Osteocyte (in vitro differentiated cells): ENCODE data around the gene KRT80. TPM values are rescaled to one million over a fixed set of nuclear protein-coding genes. Genes with fewer than 3 reads are reported as not detected.

ENCODE experiments used
- DNase-seq: peaks from one replicate; pipeline ENCODE4 v3.0.0; 2021; ENCODE audit warnings: mixed read lengths; ENCODE audit not compliant: unreplicated experiment; ENCODE audit errors: extremely low spot score
- H3K27ac Mint-ChIP-seq: one replicate; pipeline ENCODE4 v1.8.0; 2021; ENCODE audit warnings: mild to moderate bottlenecking, mixed read lengths; ENCODE audit not compliant: unreplicated experiment
- H3K27me3 Mint-ChIP-seq: one replicate; pipeline ENCODE4 v1.8.0; 2021; ENCODE audit warnings: mixed read lengths; ENCODE audit not compliant: unreplicated experiment
- H3K36me3 Mint-ChIP-seq: one replicate; pipeline ENCODE4 v1.8.0; 2021; ENCODE audit warnings: mixed read lengths; ENCODE audit not compliant: unreplicated experiment
- H3K4me1 Mint-ChIP-seq: one replicate; pipeline ENCODE4 v1.8.0; 2021; ENCODE audit warnings: mixed read lengths; ENCODE audit not compliant: unreplicated experiment
- H3K4me3 Mint-ChIP-seq: one replicate; pipeline ENCODE4 v1.8.0; 2021; ENCODE audit warnings: mild to moderate bottlenecking, moderate library complexity, mixed read lengths; ENCODE audit not compliant: unreplicated experiment
- H3K9me3 Mint-ChIP-seq: one replicate; pipeline ENCODE4 v1.8.0; 2021; ENCODE audit warnings: mixed read lengths; ENCODE audit not compliant: unreplicated experiment
- total RNA-seq: library from RNA; stranded (reverse); gene quantifications from 2 replicates; pipeline ENCODE4 v1.2.1, GENCODE V29; 2021
- TF ChIP-seq, protein P1 (sequence below): fragments of 200-600 bp; sonication (generic); IDR thresholded peaks from 2 replicates; pipeline ENCODE4 v1.5.0; 2021; ENCODE audit warnings: antibody characterized with exemption, mild to moderate bottlenecking, moderate library complexity

Gene KRT80
- total RNA-seq, 1 donor from 2014 or later: 9.9 TPM

DNA sequence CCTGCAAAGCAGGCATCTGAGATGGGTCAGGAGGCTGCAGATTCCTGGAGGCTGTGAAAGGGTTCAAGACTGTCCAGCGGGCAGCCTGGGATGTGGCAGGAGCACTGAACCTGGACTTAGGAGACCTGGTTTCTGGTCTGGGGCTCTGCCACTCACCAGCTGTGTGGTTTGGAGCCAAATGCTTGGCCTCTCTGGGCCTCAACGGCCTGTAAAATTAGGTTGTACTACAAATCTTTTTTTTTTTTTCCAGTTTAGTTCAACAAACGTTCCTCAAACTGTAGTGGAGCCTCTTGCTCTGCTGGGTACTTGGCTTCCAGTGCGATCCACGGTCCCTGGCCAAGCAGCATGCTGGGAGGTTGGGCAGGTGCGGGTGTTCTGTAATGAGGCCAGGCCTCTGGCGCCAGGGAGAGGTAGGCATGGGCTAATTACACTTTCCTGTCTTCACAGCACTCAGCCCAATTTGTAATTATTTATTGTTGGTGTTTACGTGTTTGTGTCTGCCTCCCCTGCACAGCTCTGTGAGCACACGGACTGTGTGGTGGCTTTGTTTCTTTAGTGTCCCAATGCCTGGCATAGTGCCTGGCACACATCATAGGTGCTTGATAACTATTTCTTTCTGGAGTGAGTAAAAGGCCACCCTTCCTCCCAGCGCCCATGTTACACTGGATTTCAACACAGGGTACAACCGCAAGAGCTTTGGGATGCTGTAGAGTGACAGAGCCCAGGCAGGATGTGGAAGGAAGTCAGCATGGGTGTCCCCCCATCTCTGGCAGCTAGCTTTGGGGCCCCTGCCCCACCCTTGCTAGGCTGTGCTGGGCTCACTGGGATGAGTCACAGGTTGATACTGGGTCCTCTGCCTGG, 5.8 kb upstream of the KRT80 start:
- Mint-ChIP-seq H3K4me1 (peaks cover 60% of the 10 kb centered on the region), H3K9me3 (no peaks in the 10 kb centered on the region), H3K36me3 (no peaks in the 10 kb centered on the region), H3K4me3 (no peak overlapping the region), H3K27me3 (no peaks in the 10 kb centered on the region), H3K27ac (no peak overlapping the region)
- TF ChIP-seq, protein P1, sequence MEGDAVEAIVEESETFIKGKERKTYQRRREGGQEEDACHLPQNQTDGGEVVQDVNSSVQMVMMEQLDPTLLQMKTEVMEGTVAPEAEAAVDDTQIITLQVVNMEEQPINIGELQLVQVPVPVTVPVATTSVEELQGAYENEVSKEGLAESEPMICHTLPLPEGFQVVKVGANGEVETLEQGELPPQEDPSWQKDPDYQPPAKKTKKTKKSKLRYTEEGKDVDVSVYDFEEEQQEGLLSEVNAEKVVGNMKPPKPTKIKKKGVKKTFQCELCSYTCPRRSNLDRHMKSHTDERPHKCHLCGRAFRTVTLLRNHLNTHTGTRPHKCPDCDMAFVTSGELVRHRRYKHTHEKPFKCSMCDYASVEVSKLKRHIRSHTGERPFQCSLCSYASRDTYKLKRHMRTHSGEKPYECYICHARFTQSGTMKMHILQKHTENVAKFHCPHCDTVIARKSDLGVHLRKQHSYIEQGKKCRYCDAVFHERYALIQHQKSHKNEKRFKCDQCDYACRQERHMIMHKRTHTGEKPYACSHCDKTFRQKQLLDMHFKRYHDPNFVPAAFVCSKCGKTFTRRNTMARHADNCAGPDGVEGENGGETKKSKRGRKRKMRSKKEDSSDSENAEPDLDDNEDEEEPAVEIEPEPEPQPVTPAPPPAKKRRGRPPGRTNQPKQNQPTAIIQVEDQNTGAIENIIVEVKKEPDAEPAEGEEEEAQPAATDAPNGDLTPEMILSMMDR: no peak
- no peak for DNase-seq

DNA sequence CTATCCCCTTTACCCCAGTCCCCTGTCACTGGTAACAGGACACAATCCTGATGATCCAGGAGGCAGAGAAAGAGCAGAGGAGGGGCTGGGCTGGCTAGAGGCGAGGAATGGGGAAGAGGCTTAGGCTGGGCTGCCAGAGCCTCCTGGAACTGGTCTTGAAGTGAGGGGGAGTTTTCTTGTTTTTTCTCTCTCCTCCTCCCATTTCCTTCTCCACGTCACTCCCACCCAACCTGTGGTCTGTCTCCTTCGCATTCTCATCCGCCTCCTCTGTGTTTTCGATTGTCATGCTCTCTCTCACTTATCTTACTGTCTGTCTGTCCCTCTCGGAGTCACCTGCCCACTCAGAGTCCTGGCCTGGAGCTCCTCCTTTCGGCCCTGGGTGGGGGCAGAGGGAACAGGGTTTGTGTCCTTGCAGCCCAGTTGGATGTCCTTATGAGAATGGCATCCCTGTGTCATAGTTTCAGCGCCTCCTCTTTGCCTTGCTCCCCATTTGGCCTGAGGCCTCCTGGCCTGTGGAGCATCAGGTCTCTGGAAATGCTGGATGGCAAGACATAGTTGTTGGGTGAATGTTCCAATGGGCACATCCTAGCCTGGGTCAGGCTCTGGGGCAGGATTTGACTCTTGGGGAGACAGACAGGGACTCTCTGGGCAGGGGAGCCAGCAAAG, 3.4 kb upstream of the KRT80 start:
- H3K27ac Mint-ChIP-seq: peak overlapping the region; percentile 98
- DNase-seq: no peak

DNA sequence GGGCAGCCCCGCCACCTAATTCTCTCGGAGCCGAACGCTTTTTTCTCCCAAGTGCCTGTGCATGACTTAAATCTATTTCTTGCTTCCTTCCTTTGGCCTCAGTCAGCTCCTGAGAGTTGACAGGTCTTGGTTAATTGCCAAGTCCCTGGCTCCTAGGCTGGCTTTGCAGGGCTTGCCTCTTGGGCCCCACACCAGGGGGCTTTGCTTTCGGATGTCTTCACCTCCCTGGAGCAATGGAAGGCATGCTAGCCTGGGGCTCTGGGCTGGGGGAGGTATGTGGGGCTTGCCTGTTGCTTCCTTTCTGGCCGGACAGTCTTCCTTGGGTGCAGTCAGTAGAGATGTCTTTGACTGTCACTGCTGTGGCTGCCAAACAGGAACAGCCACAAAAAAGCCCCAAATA, 2.2 kb upstream of the KRT80 start:
- DNase-seq: no peak
- H3K9me3 Mint-ChIP-seq: no peaks in the 10 kb centered on the region
- peaks cover 70% of the 10 kb centered on the region for H3K4me1 Mint-ChIP-seq
- peak overlapping the region; percentile 26 for H3K4me3 Mint-ChIP-seq
- no peaks in the 10 kb centered on the region for H3K36me3 Mint-ChIP-seq
- H3K27ac Mint-ChIP-seq: peak overlapping the region; percentile 98
- H3K27me3 Mint-ChIP-seq: no peaks in the 10 kb centered on the region
- TF ChIP-seq, protein P1: no peak

More for the DNA sequence above, 3.4 kb upstream of the KRT80 start:
- H3K27me3 Mint-ChIP-seq: no peaks in the 10 kb centered on the region
- peaks cover 63% of the 10 kb centered on the region for H3K4me1 Mint-ChIP-seq
- no peak overlapping the region for H3K4me3 Mint-ChIP-seq
- no peaks in the 10 kb centered on the region for H3K36me3 Mint-ChIP-seq
- TF ChIP-seq, protein P1: no peak
- no peaks in the 10 kb centered on the region for H3K9me3 Mint-ChIP-seq

DNA sequence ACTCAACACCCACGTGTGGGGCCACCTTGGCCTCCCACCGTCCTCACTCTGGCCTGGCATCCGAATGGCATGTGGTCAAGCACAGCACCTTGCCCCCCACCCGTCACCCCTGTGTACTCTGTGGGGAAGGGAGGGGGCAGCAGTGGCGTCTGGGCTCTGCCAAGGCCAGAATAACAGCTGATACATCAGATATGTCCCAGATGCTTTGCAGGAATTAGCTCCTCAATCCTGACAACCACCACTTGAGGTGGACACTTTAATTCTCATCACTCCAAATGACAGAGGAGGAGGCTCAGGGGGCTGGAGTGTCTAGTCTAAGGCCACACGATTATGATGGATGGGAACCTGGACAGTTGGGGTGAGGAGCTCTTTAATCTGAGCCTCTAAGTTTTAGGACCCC, 1.7 kb upstream of the KRT80 start:
- H3K27ac Mint-ChIP-seq: peak overlapping the region; percentile 98
- no peak for DNase-seq
- H3K4me3 Mint-ChIP-seq: no peak overlapping the region
- TF ChIP-seq, protein P1: no peak
- H3K27me3 Mint-ChIP-seq: no peaks in the 10 kb centered on the region
- peaks cover 73% of the 10 kb centered on the region for H3K4me1 Mint-ChIP-seq
- H3K36me3 Mint-ChIP-seq: no peaks in the 10 kb centered on the region
- no peaks in the 10 kb centered on the region for H3K9me3 Mint-ChIP-seq
